ENCODE measurements around the gene SLC22A23.

SLC22A23 gene

GRCh38 chr6:3317741-3318211, 139.1 kb downstream of the SLC22A23 start:
- no peak for DNase-seq (ENCODE audit: extremely low read depth, insufficient read length)
- no peaks in the 10 kb centered on the region; the same call in 1 of the 2 replicates for H3K27me3 ChIP-seq (replicated peaks; ENCODE audit: control insufficient read depth, insufficient read depth, low read length)
- H3K36me3 ChIP-seq (ENCODE audit: control insufficient read depth, insufficient read depth, low read length): no peaks in the 10 kb centered on the region
- H3K4me3 ChIP-seq (replicated peaks; ENCODE audit: low read depth, low read length): no peak overlapping the region
- no peak for TF ChIP-seq CTCF (IDR thresholded peaks at IDR 0.05; ENCODE audit: insufficient read depth, low read length, poor library complexity, severe bottlenecking)

- DNase-seq (ENCODE audit: extremely low read depth, insufficient read length): no peak
- Histone ChIP-seq H3K27me3 (replicated peaks; ENCODE audit: control insufficient read depth, insufficient read depth, low read length) (no peaks in the 10 kb centered on the region; the same call in 1 of the 2 replicates), H3K36me3 (ENCODE audit: control insufficient read depth, insufficient read depth, low read length) (no peaks in the 10 kb centered on the region), H3K4me3 (replicated peaks; ENCODE audit: low read depth, low read length) (no peak overlapping the region)
- TF ChIP-seq CTCF (IDR thresholded peaks at IDR 0.05; ENCODE audit: insufficient read depth, low read length, poor library complexity, severe bottlenecking): no peak
Observed at GRCh38 chr6:3316818-3317217, 140.0 kb downstream of the SLC22A23 start.

GRCh38 chr6:3316331-3316730, 140.5 kb downstream of the SLC22A23 start:
- no peak for DNase-seq (ENCODE audit: extremely low read depth, insufficient read length)
- Histone ChIP-seq H3K27me3 (replicated peaks; ENCODE audit: control insufficient read depth, insufficient read depth, low read length) (no peaks in the 10 kb centered on the region; the same call in 1 of the 2 replicates), H3K4me3 (replicated peaks; ENCODE audit: low read depth, low read length) (no peak overlapping the region), H3K36me3 (ENCODE audit: control insufficient read depth, insufficient read depth, low read length) (no peaks in the 10 kb centered on the region)
- no peak for TF ChIP-seq CTCF (IDR thresholded peaks at IDR 0.05; ENCODE audit: insufficient read depth, low read length, poor library complexity, severe bottlenecking)

- Histone ChIP-seq H3K4me3 (replicated peaks; ENCODE audit: low read depth, low read length) (no peak overlapping the region), H3K36me3 (ENCODE audit: control insufficient read depth, insufficient read depth, low read length) (no peaks in the 10 kb centered on the region), H3K27me3 (replicated peaks; ENCODE audit: control insufficient read depth, insufficient read depth, low read length) (no peaks in the 10 kb centered on the region; the same call in 1 of the 2 replicates)
- TF ChIP-seq CTCF (IDR thresholded peaks at IDR 0.05; ENCODE audit: insufficient read depth, low read length, poor library complexity, severe bottlenecking): no peak
- no peak for DNase-seq (ENCODE audit: extremely low read depth, insufficient read length)
Observed at GRCh38 chr6:3315841-3316240, 141.0 kb downstream of the SLC22A23 start.

GRCh38 chr6:3314621-3315467, 142.0 kb downstream of the SLC22A23 start:
- DNase-seq (ENCODE audit: extremely low read depth, insufficient read length): no peak
- H3K27me3 ChIP-seq (replicated peaks; ENCODE audit: control insufficient read depth, insufficient read depth, low read length): no peaks in the 10 kb centered on the region; the same call in 1 of the 2 replicates
- TF ChIP-seq CTCF (IDR thresholded peaks at IDR 0.05; ENCODE audit: insufficient read depth, low read length, poor library complexity, severe bottlenecking): no peak

More at GRCh38 chr6:3314621-3315467, 142.0 kb downstream of the SLC22A23 start:
- Histone ChIP-seq H3K36me3 (ENCODE audit: control insufficient read depth, insufficient read depth, low read length) (no peaks in the 10 kb centered on the region), H3K4me3 (replicated peaks; ENCODE audit: low read depth, low read length) (no peak overlapping the region)
